Activated naive CD8-positive, alpha-beta T cell (primary cell): ENCODE results near the gene SEPTIN5.
"Not testable (repeated sequence)": the region's sequence is repeated elsewhere in the genome, so short reads cannot be mapped to it uniquely, and the experiment has no call there.

ENCODE experiments used
- H3K27ac Mint-ChIP-seq: one replicate; pipeline ENCODE4 v1.8.0; 2021; ENCODE audit warnings: mixed read lengths
- H3K27me3 Mint-ChIP-seq: one replicate; pipeline ENCODE4 v1.8.0; 2021; ENCODE audit warnings: mixed read lengths
- H3K36me3 Mint-ChIP-seq: one replicate; pipeline ENCODE4 v1.8.0; 2021; ENCODE audit warnings: mixed read lengths
- H3K4me1 Mint-ChIP-seq: one replicate; pipeline ENCODE4 v1.8.0; 2021; ENCODE audit warnings: low read depth, mixed read lengths
- H3K4me3 Mint-ChIP-seq: one replicate; pipeline ENCODE4 v1.8.0; 2021; ENCODE audit warnings: mild to moderate bottlenecking, mixed read lengths
- H3K9me3 Mint-ChIP-seq: one replicate; pipeline ENCODE4 v1.8.0; 2021; ENCODE audit warnings: low read depth, mixed read lengths

Gene SEPTIN5

GRCh38 chr22:19693581-19693980, 20.7 kb upstream of the SEPTIN5 start:
- Mint-ChIP-seq H3K4me1 (no peaks in the 10 kb centered on the region), H3K9me3 (no peaks in the 10 kb centered on the region), H3K27ac (no peak overlapping the region), H3K36me3 (no peaks in the 10 kb centered on the region), H3K4me3 (no peak overlapping the region), H3K27me3 (peaks cover 3% of the 10 kb centered on the region)

- H3K27ac Mint-ChIP-seq, result no peak overlapping the region
These were observed 20.2 kb upstream of the SEPTIN5 start for GRCh38 chr22:19693981-19694670.

DNA sequence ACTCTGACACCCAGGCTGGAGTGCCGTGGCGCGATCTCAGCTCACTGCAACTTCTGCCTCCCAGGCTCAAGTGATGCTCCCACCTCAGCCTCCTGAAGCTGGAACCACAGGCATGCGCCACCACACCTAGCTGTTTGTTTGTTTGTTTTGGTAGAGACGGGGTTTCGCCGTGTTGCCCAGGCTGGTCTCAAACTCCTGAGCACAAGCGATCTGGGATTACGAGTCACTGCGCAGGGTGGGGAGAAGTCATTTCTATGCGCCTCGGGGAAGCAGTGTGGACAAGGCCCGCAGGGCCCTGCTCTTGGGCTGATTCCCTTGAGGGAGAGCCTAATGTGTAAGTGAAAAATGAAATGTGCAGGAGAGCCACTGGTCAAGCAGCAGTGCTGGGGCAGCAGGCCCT, 19.6 kb upstream of the SEPTIN5 start:
- Mint-ChIP-seq H3K27me3 (peaks cover 3% of the 10 kb centered on the region), H3K27ac (no peak overlapping the region), H3K4me1 (no peaks in the 10 kb centered on the region), H3K4me3 (no peak overlapping the region), H3K9me3 (no peaks in the 10 kb centered on the region), H3K36me3 (no peaks in the 10 kb centered on the region)

More at GRCh38 chr22:19693981-19694670, 20.2 kb upstream of the SEPTIN5 start:
- Mint-ChIP-seq H3K9me3 (no peaks in the 10 kb centered on the region), H3K4me3 (no peak overlapping the region), H3K36me3 (no peaks in the 10 kb centered on the region), H3K4me1 (no peaks in the 10 kb centered on the region), H3K27me3 (peaks cover 3% of the 10 kb centered on the region)

DNA sequence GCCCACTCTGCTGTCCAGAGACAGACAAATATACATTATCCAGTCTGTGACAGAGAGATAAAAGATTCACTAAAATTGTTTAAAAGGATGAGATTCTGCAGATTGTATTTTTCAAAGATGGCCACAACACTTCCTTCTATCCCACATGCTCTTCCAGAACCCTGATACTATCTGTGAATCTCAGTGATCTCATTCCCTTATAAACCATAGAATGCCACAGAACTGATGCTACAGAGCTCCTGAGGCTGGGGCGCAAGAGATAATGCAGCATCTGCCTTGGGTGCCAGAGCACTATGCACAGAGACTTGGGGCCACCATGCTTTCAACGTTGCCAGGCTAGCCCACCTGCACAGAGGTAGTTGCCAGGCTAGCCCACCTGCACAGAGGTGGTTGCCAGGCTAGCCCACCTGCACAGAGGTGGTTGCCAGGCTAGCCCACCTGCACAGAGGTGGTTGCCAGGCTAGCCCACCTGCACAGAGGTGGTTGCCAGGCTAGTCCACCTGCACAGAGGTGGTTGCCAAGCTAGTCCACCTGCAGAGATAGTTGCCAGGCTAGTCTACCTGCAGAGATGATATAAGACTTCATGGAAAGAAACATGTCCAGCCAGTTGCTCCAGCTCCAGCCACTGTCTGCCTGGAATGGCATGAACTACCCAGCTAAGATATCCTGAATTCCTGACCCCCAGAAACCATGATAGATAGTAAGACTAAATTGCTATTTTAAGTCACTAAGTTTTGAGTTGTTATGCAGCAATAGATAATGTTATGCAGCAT, 17.6 kb upstream of the SEPTIN5 start:
- H3K27me3 Mint-ChIP-seq, result peaks cover 3% of the 10 kb centered on the region
- H3K27ac Mint-ChIP-seq, result no peak overlapping the region
- no peaks in the 10 kb centered on the region for H3K9me3 Mint-ChIP-seq
- H3K4me1 Mint-ChIP-seq, result no peaks in the 10 kb centered on the region
- H3K4me3 Mint-ChIP-seq, result no peak overlapping the region
- no peaks in the 10 kb centered on the region for H3K36me3 Mint-ChIP-seq

DNA sequence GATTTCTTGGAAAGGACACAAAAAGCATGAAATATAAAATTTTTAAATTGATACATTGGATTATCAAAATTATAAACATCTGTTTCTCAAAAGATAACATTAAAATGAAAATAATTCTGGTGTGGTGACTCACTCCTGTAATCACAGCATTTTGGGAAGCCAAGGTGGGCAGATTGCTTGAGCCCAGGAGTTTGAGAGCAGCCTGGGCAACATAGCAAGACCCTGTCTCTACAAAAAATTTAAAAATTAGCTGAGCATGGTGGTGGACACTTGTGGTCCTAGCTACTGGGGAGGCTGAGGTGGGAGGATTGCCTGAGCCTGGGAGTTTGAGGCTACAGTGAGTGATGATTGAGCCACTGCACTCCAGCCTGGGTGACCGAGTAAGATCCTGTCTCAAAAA, 16.4 kb upstream of the SEPTIN5 start:
- H3K27me3 Mint-ChIP-seq, H3K9me3 Mint-ChIP-seq, H3K36me3 Mint-ChIP-seq, H3K4me1 Mint-ChIP-seq, H3K27ac Mint-ChIP-seq, H3K4me3 Mint-ChIP-seq: not testable (repeated sequence)

GRCh38 chr22:19700790-19701419, 13.4 kb upstream of the SEPTIN5 start:
- Mint-ChIP-seq H3K27me3 (peaks cover 3% of the 10 kb centered on the region), H3K4me3 (no peak overlapping the region), H3K9me3 (no peaks in the 10 kb centered on the region), H3K27ac (no peak overlapping the region), H3K4me1 (no peaks in the 10 kb centered on the region), H3K36me3 (no peaks in the 10 kb centered on the region)

GRCh38 chr22:19701420-19702145, 12.7 kb upstream of the SEPTIN5 start:
- no peak overlapping the region for H3K27ac Mint-ChIP-seq
- H3K4me1 Mint-ChIP-seq, result no peaks in the 10 kb centered on the region
- H3K4me3 Mint-ChIP-seq, result no peak overlapping the region
- peaks cover under 1% of the 10 kb centered on the region for H3K27me3 Mint-ChIP-seq
- no peaks in the 10 kb centered on the region for H3K36me3 Mint-ChIP-seq
- no peaks in the 10 kb centered on the region for H3K9me3 Mint-ChIP-seq

- H3K4me3 Mint-ChIP-seq, result no peak overlapping the region
- no peak overlapping the region for H3K27ac Mint-ChIP-seq
- H3K27me3 Mint-ChIP-seq, result no peaks in the 10 kb centered on the region
- H3K36me3 Mint-ChIP-seq, result no peaks in the 10 kb centered on the region
- no peaks in the 10 kb centered on the region for H3K9me3 Mint-ChIP-seq
- no peaks in the 10 kb centered on the region for H3K4me1 Mint-ChIP-seq
These were observed 10.4 kb upstream of the SEPTIN5 start for GRCh38 chr22:19703869-19704268.

- Mint-ChIP-seq H3K9me3 (no peaks in the 10 kb centered on the region), H3K27ac (no peak overlapping the region), H3K27me3 (no peaks in the 10 kb centered on the region), H3K4me3 (no peak overlapping the region), H3K4me1 (no peaks in the 10 kb centered on the region), H3K36me3 (no peaks in the 10 kb centered on the region)
These were observed 9.8 kb upstream of the SEPTIN5 start for GRCh38 chr22:19704355-19705015.

- no peaks in the 10 kb centered on the region for H3K27me3 Mint-ChIP-seq
- no peak overlapping the region for H3K4me3 Mint-ChIP-seq
- no peaks in the 10 kb centered on the region for H3K4me1 Mint-ChIP-seq
- H3K36me3 Mint-ChIP-seq, result no peaks in the 10 kb centered on the region
- H3K9me3 Mint-ChIP-seq, result no peaks in the 10 kb centered on the region
- no peak overlapping the region for H3K27ac Mint-ChIP-seq
These were observed 8.9 kb upstream of the SEPTIN5 start for GRCh38 chr22:19705181-19705934.

GRCh38 chr22:19706661-19707151, 7.6 kb upstream of the SEPTIN5 start:
- H3K36me3 Mint-ChIP-seq, result no peaks in the 10 kb centered on the region
- H3K27ac Mint-ChIP-seq, result no peak overlapping the region
- no peaks in the 10 kb centered on the region for H3K4me1 Mint-ChIP-seq
- H3K4me3 Mint-ChIP-seq, result no peak overlapping the region
- H3K9me3 Mint-ChIP-seq, result no peaks in the 10 kb centered on the region
- no peaks in the 10 kb centered on the region for H3K27me3 Mint-ChIP-seq

- no peak overlapping the region for H3K27ac Mint-ChIP-seq
- H3K4me1 Mint-ChIP-seq, result no peaks in the 10 kb centered on the region
- H3K9me3 Mint-ChIP-seq, result no peaks in the 10 kb centered on the region
- H3K4me3 Mint-ChIP-seq, result no peak overlapping the region
- no peaks in the 10 kb centered on the region for H3K36me3 Mint-ChIP-seq
- H3K27me3 Mint-ChIP-seq, result no peaks in the 10 kb centered on the region
These were observed 6.7 kb upstream of the SEPTIN5 start for GRCh38 chr22:19707347-19708290.

GRCh38 chr22:19708321-19709011, 5.8 kb upstream of the SEPTIN5 start:
- H3K9me3 Mint-ChIP-seq, result no peaks in the 10 kb centered on the region
- H3K27ac Mint-ChIP-seq, result no peak overlapping the region
- H3K4me3 Mint-ChIP-seq, result no peak overlapping the region
- H3K4me1 Mint-ChIP-seq, result no peaks in the 10 kb centered on the region
- no peaks in the 10 kb centered on the region for H3K36me3 Mint-ChIP-seq
- H3K27me3 Mint-ChIP-seq, result peaks cover 2% of the 10 kb centered on the region
